SK-N-SH (cell line): ENCODE results near the gene FKBP9. TPM values are rescaled to one million over a fixed set of nuclear protein-coding genes. Genes with fewer than 3 reads are reported as not detected.

Source experiments
- CTCF ChIA-PET: fragments of 300-600, 350-600 bp; formaldehyde crosslinking; extraction: SDS; loops from one replicate; lab custom pipeline; 2021; lab: Yijun Ruan, JAX
- POLR2A ChIA-PET: fragments of 350-600 bp; sonication (Branson Sonifier 250); formaldehyde crosslinking; extraction: SDS; loops from one replicate; lab custom pipeline; 2020; ENCODE audit warnings: antibody characterized with exemption, inconsistent platforms; lab: Yijun Ruan, JAX
- DNase-seq: peaks from one replicate; pipeline ENCODE4 v3.0.0; 2012
- H2AFZ ChIP-seq: fragments of 200-600 bp; sonication (generic); 2 replicates; pipeline ENCODE4 v1.8.1; 2016; ENCODE audit warnings: antibody characterized with exemption, mild to moderate bottlenecking, low read depth
- H3F3A ChIP-seq: fragments of 200-600 bp; sonication (generic); replicated peaks from 2 replicates; pipeline ENCODE3; 2016; ENCODE audit warnings: antibody characterized with exemption, mild to moderate bottlenecking; ENCODE audit not compliant: insufficient read depth
- H3K27ac ChIP-seq, 2 experiments: fragments of 200-500 bp in 1 of 2; fragments of 200-600 bp in 1 of 2; sonication (Bioruptor generic) in 1 of 2; sonication (generic), shearing (Covaris generic) in 1 of 2; 2 replicates each; pipeline versions ENCODE4 v1.5.1 to v1.6.1; 2014 to 2016; ENCODE audit warnings: low read depth in 2 of 2, inconsistent platforms in 1 of 2, low read length in 1 of 2, mild to moderate bottlenecking in 1 of 2, mixed read lengths in 1 of 2
- H3K27me3 ChIP-seq: fragments of 200-600 bp; sonication (generic), shearing (Covaris generic); 2 replicates; pipeline ENCODE4 v1.6.1; 2016; ENCODE audit warnings: mixed run types; ENCODE audit not compliant: insufficient read depth
- H3K36me3 ChIP-seq, 2 experiments: fragments of 200-500 bp in 1 of 2; fragments of 200-600 bp in 1 of 2; sonication (Bioruptor generic) in 1 of 2; sonication (generic) in 1 of 2; replicated peaks in 1 of 2; 2 replicates each; pipeline versions ENCODE3 to v1.5.1; 2014 to 2016; ENCODE audit warnings: low read length in 1 of 2, mild to moderate bottlenecking in 1 of 2; ENCODE audit not compliant: insufficient read depth in 2 of 2, control insufficient read depth in 1 of 2
- H3K4me1 ChIP-seq, 2 experiments: fragments of 200-500 bp in 1 of 2; fragments of 200-600 bp in 1 of 2; sonication (Bioruptor generic) in 1 of 2; sonication (generic), shearing (Covaris generic) in 1 of 2; 2 replicates each; pipeline versions ENCODE4 v1.5.1 to v1.6.1; 2014 to 2016; ENCODE audit warnings: low read depth in 1 of 2, low read length in 1 of 2, mixed run types in 1 of 2; ENCODE audit not compliant: insufficient read depth in 2 of 2, control insufficient read depth in 1 of 2
- H3K4me2 ChIP-seq: fragments of 200-600 bp; sonication (generic), shearing (Covaris generic); 2 replicates; pipeline ENCODE4 v1.6.1; 2017; ENCODE audit warnings: mixed run types
- H3K4me3 ChIP-seq, 2 experiments: fragments of 200-500 bp in 1 of 2; fragments of 200-600 bp in 1 of 2; sonication (Bioruptor generic) in 1 of 2; sonication (generic), shearing (Covaris generic) in 1 of 2; 2 replicates each; pipeline versions ENCODE4 v1.5.1 to v1.8.1; 2014 to 2016; ENCODE audit warnings: low read depth in 2 of 2, inconsistent platforms in 1 of 2, low read length in 1 of 2, mild to moderate bottlenecking in 1 of 2, mixed read lengths in 1 of 2, moderate library complexity in 1 of 2
- H3K79me2 ChIP-seq: fragments of 200-600 bp; sonication (generic); 2 replicates; pipeline ENCODE4 v1.8.1; 2017; ENCODE audit warnings: mild to moderate bottlenecking; ENCODE audit not compliant: insufficient read depth
- H3K9ac ChIP-seq: fragments of 200-600 bp; sonication (generic); 2 replicates; pipeline ENCODE4 v1.6.1; 2017; ENCODE audit warnings: mixed run types
- H3K9me2 ChIP-seq: fragments of 200-600 bp; sonication (generic); 2 replicates; pipeline ENCODE4 v1.6.1; 2017; ENCODE audit warnings: mixed run types
- H3K9me3 ChIP-seq: fragments of 200-600 bp; sonication (generic); 2 replicates; pipeline ENCODE4 v1.6.1; 2017; ENCODE audit warnings: mixed run types, mild to moderate bottlenecking, moderate library complexity
- H4K20me1 ChIP-seq: fragments of 200-600 bp; sonication (generic); 2 replicates; pipeline ENCODE4 v1.6.1; 2017; ENCODE audit warnings: mild to moderate bottlenecking, mixed run types; ENCODE audit not compliant: insufficient read depth
- CTCF ChIP-seq: fragments of 200-600 bp; sonication (generic); IDR thresholded peaks from 2 replicates; pipeline ENCODE4 v1.6.1; 2017; ENCODE audit warnings: antibody characterized with exemption, mild to moderate bottlenecking, moderate library complexity
- EP300 ChIP-seq, 2 experiments: IDR thresholded peaks; 2 replicates each; pipeline versions ENCODE4 v1.4.0 to v1.6.1; 2012; ENCODE audit warnings: borderline replicate concordance in 1 of 2, low read depth in 1 of 2, low read length in 1 of 2
- FOSL2 ChIP-seq: IDR thresholded peaks from 2 replicates; pipeline ENCODE4 v1.4.0; 2012; ENCODE audit warnings: low read depth, mild to moderate bottlenecking, moderate library complexity, borderline replicate concordance
- FOXJ3 ChIP-seq: sonication (generic); formaldehyde crosslinking; IDR thresholded peaks from 2 replicates; pipeline ENCODE4 v1.5.1; 2020; ENCODE audit warnings: mild to moderate bottlenecking, missing genetic modification reagents
- FOXM1 ChIP-seq: IDR thresholded peaks from 2 replicates; pipeline ENCODE4 v1.4.0; 2012; ENCODE audit warnings: low read depth, mild to moderate bottlenecking
- GABPA ChIP-seq: IDR thresholded peaks from 2 replicates; pipeline ENCODE4 v1.4.0; 2012; ENCODE audit warnings: low read depth, mild to moderate bottlenecking
- JUND ChIP-seq: IDR thresholded peaks from 2 replicates; pipeline ENCODE4 v1.4.0; 2012
- NFIC ChIP-seq: IDR thresholded peaks from 2 replicates; pipeline ENCODE4 v1.4.0; 2012; ENCODE audit warnings: borderline replicate concordance
- POLR2AphosphoS5 ChIP-seq: IDR thresholded peaks from 2 replicates; pipeline ENCODE4 v1.6.1; 2012; ENCODE audit warnings: low read depth, low read length
- RAD21 ChIP-seq: IDR thresholded peaks from 2 replicates; pipeline ENCODE4 v1.6.1; 2012; ENCODE audit warnings: mild to moderate bottlenecking, low read length
- RFX5 ChIP-seq: IDR thresholded peaks from 2 replicates; pipeline ENCODE4 v1.6.1; 2012; ENCODE audit warnings: mild to moderate bottlenecking, improper control_type of control experiment, low read length
- RXRA ChIP-seq: IDR thresholded peaks from 2 replicates; pipeline ENCODE4 v1.4.0; 2012; ENCODE audit warnings: low read depth, mild to moderate bottlenecking, borderline replicate concordance
- SIN3A ChIP-seq: IDR thresholded peaks from 2 replicates; pipeline ENCODE4 v1.6.1; 2012; ENCODE audit warnings: low read depth, mild to moderate bottlenecking, low read length, moderate library complexity, borderline replicate concordance
- SMC3 ChIP-seq: IDR thresholded peaks from 2 replicates; pipeline ENCODE4 v1.6.1; 2012; ENCODE audit warnings: low read depth, low read length, improper control_type of control experiment
- TCF12 ChIP-seq: IDR thresholded peaks from 2 replicates; pipeline ENCODE4 v1.4.0; 2012
- TEAD4 ChIP-seq: IDR thresholded peaks from 2 replicates; pipeline ENCODE4 v1.4.0; 2012; ENCODE audit warnings: mild to moderate bottlenecking, borderline replicate concordance; ENCODE audit not compliant: insufficient read depth
- YY1 ChIP-seq: IDR thresholded peaks from 2 replicates; pipeline ENCODE4 v1.4.0; 2012; ENCODE audit warnings: low read depth, mild to moderate bottlenecking
- WGBS: methylation state at CpG from one replicate; pipeline ENCODE4 v1.1.6; 2017; ENCODE audit warnings: low lambda C conversion rate; 5-methylcytosine and 5-hydroxymethylcytosine counted together
- polyA plus RNA-seq, 3 experiments: library from polyadenylated mRNA; depleted of rRNA; stranded (reverse); fragments of >200 nt; gene quantifications; 2 replicates each; pipeline ENCODE4 v1.2.3, GENCODE V29; 2012
- TF ChIP-seq, protein P1 (sequence below): IDR thresholded peaks from 2 replicates; pipeline ENCODE4; 2012
- TF ChIP-seq, protein P2 (sequence below): IDR thresholded peaks from 2 replicates; pipeline ENCODE4 v1.4.0; 2012; ENCODE audit warnings: low read depth
- TF ChIP-seq, protein P3 (sequence below): IDR thresholded peaks from 2 replicates; pipeline ENCODE4 v1.6.1; 2012; ENCODE audit warnings: mild to moderate bottlenecking, low read depth, low read length, moderate library complexity
- TF ChIP-seq, protein P4 (sequence below): IDR thresholded peaks from 2 replicates; pipeline ENCODE4 v1.4.0; 2012; ENCODE audit warnings: low read depth, borderline replicate concordance

Gene FKBP9
- polyA plus RNA-seq, 1 of the 3 experiments (the other 2 are of a cell fraction) = 211 TPM

DNA sequence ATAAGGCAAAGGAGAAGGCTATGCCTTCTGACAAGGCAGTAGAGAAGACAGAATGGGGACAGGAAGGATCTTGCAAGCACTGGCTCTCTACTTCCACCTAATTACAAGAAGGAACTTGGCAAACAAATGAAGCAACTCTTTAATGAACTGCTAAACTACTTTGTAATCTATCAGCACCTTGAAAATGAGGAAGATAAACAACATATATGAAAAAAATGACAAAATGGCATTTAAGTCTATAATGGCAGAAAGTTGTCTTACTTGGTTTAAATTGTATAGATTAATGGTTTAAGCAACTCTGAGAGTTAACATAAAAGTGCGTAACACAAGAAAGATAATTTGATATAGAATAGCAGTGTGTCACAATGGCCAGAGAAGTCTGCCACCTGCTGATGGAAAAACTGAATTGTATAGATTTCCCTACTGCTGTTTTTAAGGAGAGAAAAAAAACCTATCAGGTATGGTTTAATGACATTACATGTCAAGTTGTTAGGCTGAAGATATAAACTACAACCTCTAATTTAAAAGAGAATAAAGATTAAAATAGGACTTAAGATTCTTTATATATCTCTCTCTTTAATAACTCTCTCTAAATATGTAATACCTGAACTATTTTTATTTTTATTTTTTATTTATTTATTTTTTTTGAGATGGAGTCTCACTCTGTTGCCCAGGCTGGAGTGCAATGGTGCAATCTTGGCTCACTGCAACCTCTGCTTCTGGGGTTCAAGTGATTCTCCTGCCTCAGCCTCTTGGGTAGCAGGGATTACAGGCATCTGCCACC, 93.5 kb downstream of the FKBP9 start:
- Histone ChIP-seq H3K27me3 (no peaks in the 10 kb centered on the region), H3K27ac (no peak overlapping the region), H3K36me3 (no peaks in the 10 kb centered on the region), H3K4me1 (peaks cover 3 to 4% of the 10 kb centered on the region in 2 experiments; a peak in 1 of 4 replicates), H3K79me2 (peaks cover 99% of the 10 kb centered on the region), H3K4me2 (no peak overlapping the region), H3F3A (peaks cover 6% of the 10 kb centered on the region), H2AFZ (no peak overlapping the region), H4K20me1 (peaks cover 16% of the 10 kb centered on the region), H3K4me3 (no peak overlapping the region), H3K9me2 (no peaks in the 10 kb centered on the region), H3K9me3 (no peaks in the 10 kb centered on the region), H3K9ac (no peak overlapping the region)
- no peak for TF ChIP-seq JUND
- TF ChIP-seq CTCF = peak; percentile 92
- TF ChIP-seq, protein P1, sequence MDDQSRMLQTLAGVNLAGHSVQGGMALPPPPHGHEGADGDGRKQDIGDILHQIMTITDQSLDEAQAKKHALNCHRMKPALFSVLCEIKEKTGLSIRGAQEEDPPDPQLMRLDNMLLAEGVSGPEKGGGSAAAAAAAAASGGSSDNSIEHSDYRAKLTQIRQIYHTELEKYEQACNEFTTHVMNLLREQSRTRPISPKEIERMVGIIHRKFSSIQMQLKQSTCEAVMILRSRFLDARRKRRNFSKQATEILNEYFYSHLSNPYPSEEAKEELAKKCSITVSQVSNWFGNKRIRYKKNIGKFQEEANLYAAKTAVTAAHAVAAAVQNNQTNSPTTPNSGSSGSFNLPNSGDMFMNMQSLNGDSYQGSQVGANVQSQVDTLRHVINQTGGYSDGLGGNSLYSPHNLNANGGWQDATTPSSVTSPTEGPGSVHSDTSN = no peak
- no peak for TF ChIP-seq YY1
- peak; percentile 77 for TF ChIP-seq SMC3
- peak; percentile 82 for TF ChIP-seq RAD21
- no peak for TF ChIP-seq SIN3A
- TF ChIP-seq EP300 (IDR thresholded peaks at IDR 0.05; ENCODE audit: borderline replicate concordance in 1 of 2, low read depth in 1 of 2, low read length in 1 of 2) = no peak
- TF ChIP-seq RXRA = no peak
- peak; percentile 51 for DNase-seq
- 0% methylated on average over 1 of the region's 1 CpG for WGBS
- ChIA-PET POLR2A (no interaction called here), CTCF (interaction anchor here (1.4 to 2.5 kb wide), 7 partner anchors 10 to 250 kb away, joined by 3 to 17 read pairs (median 6); no protein-coding TSS in a partner anchor)

DNA sequence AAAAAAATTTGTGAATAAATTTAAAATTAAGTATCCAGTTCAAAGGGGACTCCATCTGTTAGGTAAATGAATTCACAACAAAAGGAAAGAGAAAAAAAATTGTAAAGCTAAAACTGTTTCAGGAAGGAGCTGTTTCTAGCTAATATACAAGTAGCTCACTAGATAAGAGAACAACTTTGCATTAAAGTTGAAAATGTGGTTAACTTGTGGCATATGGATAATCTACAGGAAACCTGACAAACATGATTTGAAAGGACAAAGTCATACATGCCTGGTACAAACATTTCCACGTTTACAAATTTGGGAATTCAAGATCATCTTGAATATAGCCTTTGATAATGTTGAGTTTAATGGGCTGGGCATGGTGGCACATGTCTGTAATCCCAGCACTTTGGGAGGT, 96.5 kb downstream of the FKBP9 start:
- Histone ChIP-seq H3K27ac (peak overlapping the region in 1 of 2 experiments; percentile 19; a peak in 2 of 4 replicates), H3K27me3 (no peaks in the 10 kb centered on the region), H3K4me2 (no peak overlapping the region), H3K9me2 (no peaks in the 10 kb centered on the region), H3K4me1 (peaks cover 0 to under 1% of the 10 kb centered on the region in 2 experiments; a peak in 1 of 4 replicates), H3K9me3 (no peaks in the 10 kb centered on the region), H3F3A (peaks cover 10% of the 10 kb centered on the region), H2AFZ (no peak overlapping the region), H3K9ac (no peak overlapping the region), H3K4me3 (no peak overlapping the region), H3K79me2 (peaks cover 97% of the 10 kb centered on the region), H3K36me3 (peaks cover 0 to 4% of the 10 kb centered on the region in 2 experiments), H4K20me1 (peaks cover 23% of the 10 kb centered on the region)
- ChIA-PET CTCF (interaction anchor here (0.7 to 2.8 kb wide), 4 partner anchors 55 to 253 kb away, joined by 3 to 15 read pairs (median 3); partner anchors contain the start of gene RP9), POLR2A (interaction anchor here (1.0 kb wide), 1 partner anchor 9 kb away, joined by 6 read pairs; the partner anchor contains the start of gene NT5C3A)
- WGBS = 91% methylated on average over 1 of the region's 1 CpG
- DNase-seq = no peak
- no peak for TF ChIP-seq GABPA
- TF ChIP-seq, protein P2, sequence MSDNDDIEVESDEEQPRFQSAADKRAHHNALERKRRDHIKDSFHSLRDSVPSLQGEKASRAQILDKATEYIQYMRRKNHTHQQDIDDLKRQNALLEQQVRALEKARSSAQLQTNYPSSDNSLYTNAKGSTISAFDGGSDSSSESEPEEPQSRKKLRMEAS = no peak
- TF ChIP-seq TEAD4 = no peak
- no peak for TF ChIP-seq RFX5
- TF ChIP-seq, protein P3, sequence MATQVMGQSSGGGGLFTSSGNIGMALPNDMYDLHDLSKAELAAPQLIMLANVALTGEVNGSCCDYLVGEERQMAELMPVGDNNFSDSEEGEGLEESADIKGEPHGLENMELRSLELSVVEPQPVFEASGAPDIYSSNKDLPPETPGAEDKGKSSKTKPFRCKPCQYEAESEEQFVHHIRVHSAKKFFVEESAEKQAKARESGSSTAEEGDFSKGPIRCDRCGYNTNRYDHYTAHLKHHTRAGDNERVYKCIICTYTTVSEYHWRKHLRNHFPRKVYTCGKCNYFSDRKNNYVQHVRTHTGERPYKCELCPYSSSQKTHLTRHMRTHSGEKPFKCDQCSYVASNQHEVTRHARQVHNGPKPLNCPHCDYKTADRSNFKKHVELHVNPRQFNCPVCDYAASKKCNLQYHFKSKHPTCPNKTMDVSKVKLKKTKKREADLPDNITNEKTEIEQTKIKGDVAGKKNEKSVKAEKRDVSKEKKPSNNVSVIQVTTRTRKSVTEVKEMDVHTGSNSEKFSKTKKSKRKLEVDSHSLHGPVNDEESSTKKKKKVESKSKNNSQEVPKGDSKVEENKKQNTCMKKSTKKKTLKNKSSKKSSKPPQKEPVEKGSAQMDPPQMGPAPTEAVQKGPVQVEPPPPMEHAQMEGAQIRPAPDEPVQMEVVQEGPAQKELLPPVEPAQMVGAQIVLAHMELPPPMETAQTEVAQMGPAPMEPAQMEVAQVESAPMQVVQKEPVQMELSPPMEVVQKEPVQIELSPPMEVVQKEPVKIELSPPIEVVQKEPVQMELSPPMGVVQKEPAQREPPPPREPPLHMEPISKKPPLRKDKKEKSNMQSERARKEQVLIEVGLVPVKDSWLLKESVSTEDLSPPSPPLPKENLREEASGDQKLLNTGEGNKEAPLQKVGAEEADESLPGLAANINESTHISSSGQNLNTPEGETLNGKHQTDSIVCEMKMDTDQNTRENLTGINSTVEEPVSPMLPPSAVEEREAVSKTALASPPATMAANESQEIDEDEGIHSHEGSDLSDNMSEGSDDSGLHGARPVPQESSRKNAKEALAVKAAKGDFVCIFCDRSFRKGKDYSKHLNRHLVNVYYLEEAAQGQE = no peak
- TF ChIP-seq FOSL2 = no peak
- no peak for TF ChIP-seq YY1
- no peak for TF ChIP-seq POLR2AphosphoS5
- TF ChIP-seq, protein P4, sequence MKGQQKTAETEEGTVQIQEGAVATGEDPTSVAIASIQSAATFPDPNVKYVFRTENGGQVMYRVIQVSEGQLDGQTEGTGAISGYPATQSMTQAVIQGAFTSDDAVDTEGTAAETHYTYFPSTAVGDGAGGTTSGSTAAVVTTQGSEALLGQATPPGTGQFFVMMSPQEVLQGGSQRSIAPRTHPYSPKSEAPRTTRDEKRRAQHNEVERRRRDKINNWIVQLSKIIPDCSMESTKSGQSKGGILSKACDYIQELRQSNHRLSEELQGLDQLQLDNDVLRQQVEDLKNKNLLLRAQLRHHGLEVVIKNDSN = no peak
- no peak for TF ChIP-seq FOXJ3 (CRISPR knock-in tag)
- TF ChIP-seq NFIC = no peak
- TF ChIP-seq FOXM1 = no peak
- TF ChIP-seq TCF12 = no peak
